HG02763 (cell line): Measurements from ENCODE around the gene CDRT4.

Source experiments
- ATAC-seq: cut with Tn5 transposase; IDR thresholded peaks from one replicate; pipeline ENCODE4 v1.9.1; 2021; ENCODE audit warnings: mild to moderate bottlenecking, moderate library complexity; ENCODE audit not compliant: unreplicated experiment

Gene CDRT4

DNA sequence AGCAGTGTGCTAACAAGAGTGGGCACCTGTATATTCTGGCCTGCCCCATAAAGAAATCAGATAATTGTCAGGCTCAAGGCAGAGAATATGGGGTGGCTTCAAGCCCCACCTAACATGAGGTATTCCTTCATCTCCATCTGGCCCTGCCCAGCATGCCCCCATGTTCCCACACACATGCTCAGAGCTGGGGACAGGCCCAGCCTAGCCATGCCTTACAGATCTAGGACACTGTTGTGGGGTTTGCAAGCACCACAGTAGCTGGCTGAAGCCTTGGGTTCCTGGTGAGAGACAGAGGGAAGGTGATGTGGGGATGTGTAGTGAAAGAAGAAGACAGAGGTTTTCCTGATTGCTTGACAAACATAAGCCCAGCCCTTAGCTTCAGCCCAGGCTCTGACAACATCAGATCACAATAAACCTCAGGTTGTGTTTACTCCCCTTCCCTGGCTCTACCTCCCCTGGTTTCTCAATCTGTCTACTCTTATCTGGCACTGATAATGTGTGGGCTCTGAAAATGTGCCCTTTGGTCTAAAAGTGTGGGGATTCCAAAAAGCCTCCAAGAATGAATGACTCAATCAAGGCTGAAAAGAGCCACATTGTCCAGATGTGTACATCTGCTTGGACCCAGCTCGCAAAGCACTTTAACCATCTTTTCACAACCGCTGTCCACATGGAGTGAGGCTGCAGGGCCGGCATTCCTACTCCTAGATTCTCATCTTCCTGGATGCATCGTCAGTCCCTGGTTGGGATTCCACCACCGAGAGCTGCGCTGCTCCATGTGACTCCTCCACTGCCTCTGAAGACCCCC is 34.4 kb downstream of the CDRT4 start:
- ATAC-seq, result no peak

- no peak for ATAC-seq
Observed at GRCh38 chr17:15431766-15432165, 35.7 kb downstream of the CDRT4 start.

- no peak for ATAC-seq
Observed at GRCh38 chr17:15431196-15431595, 36.2 kb downstream of the CDRT4 start.

- ATAC-seq, result no peak
Observed at GRCh38 chr17:15424521-15424920, 42.9 kb downstream of the CDRT4 start.

DNA sequence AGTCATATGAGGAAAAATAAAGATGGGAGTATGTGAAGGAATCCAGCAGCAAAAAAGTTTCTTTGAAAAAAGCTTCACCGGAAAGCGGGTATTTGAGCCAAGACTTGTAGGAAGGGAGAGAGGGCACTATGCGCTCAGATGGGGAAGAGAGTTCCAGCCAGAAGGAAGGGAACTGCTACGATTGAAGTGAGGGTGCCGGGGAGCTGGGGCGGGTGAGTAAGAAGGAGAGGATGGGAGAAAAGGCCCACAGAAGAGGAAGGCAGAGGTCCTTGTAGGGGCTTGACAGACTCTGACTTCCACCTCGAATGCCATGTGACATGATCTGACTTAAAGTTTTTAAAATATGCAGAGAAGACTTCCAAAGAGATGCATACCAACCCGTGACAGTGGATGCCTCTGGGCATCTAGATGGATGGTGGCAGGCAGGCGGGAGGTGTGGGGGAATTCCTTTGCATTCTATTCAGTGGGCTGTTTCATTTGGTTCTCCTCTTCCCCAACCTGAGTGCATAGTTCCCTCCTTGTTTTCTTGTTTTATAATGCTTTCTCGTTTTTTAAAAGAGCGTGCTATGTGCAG is 44.9 kb downstream of the CDRT4 start:
- ATAC-seq, result no peak

DNA sequence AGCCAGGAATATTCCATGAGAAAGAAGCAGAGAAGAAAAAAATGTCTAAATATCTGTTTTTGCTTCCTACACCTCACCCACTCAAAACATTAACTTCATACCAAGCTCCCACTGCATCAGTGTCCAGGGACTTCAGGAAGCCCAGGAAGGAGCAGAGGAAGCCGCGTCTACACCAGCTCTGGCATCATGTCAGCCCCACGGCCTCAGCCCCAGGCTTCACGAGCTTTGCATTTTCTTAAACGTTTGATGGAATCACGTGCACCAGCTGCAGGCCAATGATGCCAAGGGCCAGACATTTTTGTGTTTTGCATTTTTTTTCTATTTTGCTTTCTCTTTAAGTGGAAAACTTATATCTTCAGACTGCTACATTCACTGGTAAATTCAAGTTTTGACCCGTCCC is 48.6 kb downstream of the CDRT4 start:
- no peak for ATAC-seq

DNA sequence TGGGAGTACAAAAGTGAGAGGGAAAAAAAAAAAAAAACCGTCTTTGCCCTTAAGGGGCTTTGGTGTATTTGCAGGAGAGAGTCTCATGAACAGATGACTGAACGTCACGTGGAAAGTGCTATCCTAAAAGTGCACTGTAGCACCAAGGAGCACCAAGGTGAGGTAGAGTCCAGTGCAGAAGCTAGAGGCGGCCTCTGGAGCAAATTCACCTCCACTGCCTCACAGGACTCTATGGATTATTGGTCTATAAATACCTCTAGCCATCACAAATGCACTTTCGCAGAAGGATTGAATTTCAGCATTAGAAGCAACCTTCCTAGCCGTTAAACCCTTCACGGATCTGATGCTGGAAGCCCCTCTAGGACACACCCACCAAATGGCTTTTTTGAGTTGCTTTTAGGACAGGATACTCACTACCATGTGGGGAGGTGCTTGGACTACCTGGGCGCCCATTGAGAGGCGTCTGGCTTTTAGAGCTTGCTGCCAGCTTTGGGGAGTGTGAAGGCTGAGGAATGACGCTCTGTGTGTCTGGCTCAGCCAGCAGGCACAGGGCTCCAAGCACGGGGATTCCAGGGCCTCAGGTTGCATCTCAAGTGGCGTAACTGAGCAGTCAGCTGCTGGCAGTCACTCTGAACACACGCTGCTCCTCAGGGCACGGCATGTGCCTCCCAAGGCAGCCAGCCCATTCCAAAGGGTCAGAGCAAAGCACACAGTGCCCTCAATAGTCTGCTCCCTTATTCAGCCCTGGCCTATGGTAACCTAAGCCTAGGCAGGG is 52.7 kb downstream of the CDRT4 start:
- ATAC-seq, result no peak

- no peak for ATAC-seq
Observed at GRCh38 chr17:15413101-15413771, 54.2 kb downstream of the CDRT4 start.

GRCh38 chr17:15412606-15413005 is 54.8 kb downstream of the CDRT4 start:
- ATAC-seq, result no peak

GRCh38 chr17:15411384-15412198 is 55.8 kb downstream of the CDRT4 start:
- ATAC-seq, result no peak

- no peak for ATAC-seq
Observed at GRCh38 chr17:15409721-15410250, 57.6 kb downstream of the CDRT4 start.

DNA sequence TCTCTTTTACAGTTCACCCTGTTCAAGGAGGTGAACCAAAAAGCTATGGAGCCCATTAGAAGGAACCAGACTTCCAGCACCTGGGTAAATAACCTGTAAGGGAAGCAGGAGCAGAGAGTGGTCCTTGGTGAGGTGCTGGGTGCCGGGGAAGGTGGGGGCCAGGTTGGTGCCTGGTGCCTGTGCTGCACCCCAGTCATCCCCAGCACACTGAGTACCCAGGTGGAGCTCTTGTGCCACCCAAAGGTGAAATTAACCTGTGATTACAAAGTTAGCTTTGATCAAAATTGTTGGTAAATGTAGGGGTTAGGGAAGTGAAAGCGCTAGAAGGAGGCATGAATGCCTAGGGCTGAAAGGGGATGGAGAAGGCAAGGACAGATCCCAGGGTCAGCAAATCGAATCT is 58.6 kb downstream of the CDRT4 start:
- no peak for ATAC-seq

GRCh38 chr17:15406081-15406480 is 61.3 kb downstream of the CDRT4 start:
- ATAC-seq, result no peak

GRCh38 chr17:15405058-15405415 is 62.4 kb downstream of the CDRT4 start:
- no peak for ATAC-seq

DNA sequence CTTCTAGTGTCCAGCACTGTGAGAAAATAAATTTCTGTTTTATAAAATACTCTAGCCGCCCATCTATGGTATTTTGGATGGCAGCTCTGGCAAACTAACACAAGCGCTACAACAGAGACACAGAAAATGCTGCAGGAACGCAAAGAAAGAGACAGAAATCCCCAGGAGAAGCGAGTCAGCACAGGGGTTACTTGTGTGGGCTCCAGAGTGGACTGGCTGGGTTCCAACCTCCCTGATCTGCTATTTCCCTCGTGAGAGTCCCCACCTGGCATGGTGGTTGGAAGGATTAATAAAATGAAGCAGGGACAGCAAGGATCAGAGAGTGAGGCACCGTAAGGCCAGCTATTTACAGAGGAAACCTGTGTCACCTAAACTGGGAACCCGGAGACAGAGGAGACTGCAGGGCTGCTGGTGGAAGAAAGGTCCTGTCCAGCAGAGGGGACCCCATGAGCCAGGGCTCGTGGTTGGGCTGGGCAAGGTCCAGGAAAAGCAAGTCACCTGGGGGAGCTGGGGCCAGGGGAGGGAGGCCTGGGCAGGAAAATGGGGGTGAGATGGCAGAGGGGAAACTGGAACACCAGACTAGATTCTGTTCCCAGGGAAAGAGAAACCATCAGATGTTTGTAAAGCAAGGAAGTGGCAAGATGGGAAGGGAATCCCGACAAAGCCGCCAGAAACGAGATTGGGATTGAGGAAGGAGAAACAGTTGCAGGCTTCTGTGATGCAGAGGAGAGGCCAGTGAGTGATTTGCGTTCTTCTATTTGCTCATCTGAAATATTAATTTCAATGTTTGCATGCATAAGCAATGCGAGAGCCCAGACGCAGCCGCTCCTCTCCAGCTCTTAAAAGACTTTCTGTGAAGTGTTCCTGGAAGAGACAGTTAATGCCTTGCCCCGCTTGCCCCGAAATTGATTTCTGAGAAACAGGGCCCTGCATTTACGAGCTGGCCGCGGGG is 63.0 kb downstream of the CDRT4 start:
- ATAC-seq, result no peak

- ATAC-seq, result no peak
Observed at GRCh38 chr17:15403276-15403939, 64.0 kb downstream of the CDRT4 start.

GRCh38 chr17:15399443-15399842 is 68.0 kb downstream of the CDRT4 start:
- no peak for ATAC-seq

GRCh38 chr17:15398736-15399331 is 68.6 kb downstream of the CDRT4 start:
- no peak for ATAC-seq
